Neural progenitor cell (in vitro differentiated cells): Measurements from ENCODE around the gene EFHC2.

Source experiments
- CTCF ChIP-seq: fragments of 200-600 bp; sonication (generic); IDR thresholded peaks from 2 replicates; pipeline ENCODE4 v1.5.1; 2017; ENCODE audit warnings: antibody characterized with exemption, mild to moderate bottlenecking
- EZH2 ChIP-seq: fragments of 200-600 bp; sonication (generic); IDR thresholded peaks from 2 replicates; pipeline ENCODE4 v1.6.1; 2017; ENCODE audit warnings: antibody characterized with exemption, mild to moderate bottlenecking, moderate library complexity

DNA sequence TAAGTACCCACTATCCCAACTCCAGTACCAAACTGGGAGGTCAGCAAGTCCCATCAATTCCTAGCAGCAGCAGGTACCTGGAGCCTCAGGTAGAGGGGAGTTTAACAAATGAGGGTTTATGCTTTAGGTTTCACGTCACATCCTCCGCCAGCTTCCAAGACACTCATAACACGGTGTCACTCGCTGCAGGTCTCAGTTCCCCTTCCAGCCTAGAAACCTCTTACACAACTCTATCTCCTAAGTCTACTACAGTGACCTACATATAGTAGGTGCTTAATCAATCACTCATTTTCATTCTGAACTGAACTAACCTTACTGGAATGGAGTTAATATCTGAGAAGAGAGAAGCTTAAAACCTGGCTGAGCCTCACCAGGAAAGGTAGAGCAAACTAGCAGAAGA, 96.0 kb downstream of the EFHC2 start:
- TF ChIP-seq CTCF (no peak), EZH2 (no peak)
